ENCODE results near the gene NCSTN.

DNA sequence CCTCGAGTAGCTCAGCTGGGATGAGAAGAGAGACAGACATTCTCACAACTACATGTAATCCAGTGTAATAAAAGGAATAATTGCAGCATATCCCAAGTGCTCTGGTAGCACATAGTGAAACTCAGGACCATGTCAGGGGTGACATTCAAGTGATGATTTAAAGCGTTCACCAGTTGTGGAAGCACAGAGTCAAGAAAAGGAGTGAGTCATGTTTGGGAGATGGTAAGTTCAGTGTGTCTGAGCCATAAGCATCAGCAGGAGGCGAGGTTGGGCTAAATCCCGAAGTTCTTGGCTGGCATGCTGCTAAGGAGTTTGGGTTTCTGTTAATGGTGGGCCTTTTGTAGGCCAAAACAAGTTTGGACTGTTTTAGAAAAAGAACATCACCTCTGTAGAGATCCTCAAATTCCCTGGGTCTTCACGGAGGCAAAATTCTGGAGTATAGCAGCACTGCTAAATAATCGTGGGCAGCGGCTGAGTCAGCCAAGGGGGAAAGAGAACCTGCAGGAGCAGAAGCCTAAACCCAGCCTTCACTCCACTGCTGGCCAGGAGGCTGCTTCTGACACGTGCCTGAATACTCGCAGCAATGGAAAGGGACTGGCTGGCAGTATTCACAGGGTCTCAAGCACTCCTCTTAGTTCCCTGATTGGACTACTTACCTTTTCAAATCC lies 16.5 kb downstream of the NCSTN start:
- TF ChIP-seq GATA2 (IDR thresholded peaks at IDR 0.05; ENCODE audit: low read depth, low read length) (no peak), GATA3 (IDR thresholded peaks at IDR 0.05; ENCODE audit: low read depth, low read length) (no peak)

All from SH-SY5Y (cell line).